AG20443 (cell line): ENCODE measurements around the gene CMSS1.

ENCODE experiments used
- DNase-seq: peaks from one replicate; pipeline ENCODE4 v3.0.0; 2012; ENCODE audit warnings: low spot score, mixed read lengths

The CMSS1 gene

DNA sequence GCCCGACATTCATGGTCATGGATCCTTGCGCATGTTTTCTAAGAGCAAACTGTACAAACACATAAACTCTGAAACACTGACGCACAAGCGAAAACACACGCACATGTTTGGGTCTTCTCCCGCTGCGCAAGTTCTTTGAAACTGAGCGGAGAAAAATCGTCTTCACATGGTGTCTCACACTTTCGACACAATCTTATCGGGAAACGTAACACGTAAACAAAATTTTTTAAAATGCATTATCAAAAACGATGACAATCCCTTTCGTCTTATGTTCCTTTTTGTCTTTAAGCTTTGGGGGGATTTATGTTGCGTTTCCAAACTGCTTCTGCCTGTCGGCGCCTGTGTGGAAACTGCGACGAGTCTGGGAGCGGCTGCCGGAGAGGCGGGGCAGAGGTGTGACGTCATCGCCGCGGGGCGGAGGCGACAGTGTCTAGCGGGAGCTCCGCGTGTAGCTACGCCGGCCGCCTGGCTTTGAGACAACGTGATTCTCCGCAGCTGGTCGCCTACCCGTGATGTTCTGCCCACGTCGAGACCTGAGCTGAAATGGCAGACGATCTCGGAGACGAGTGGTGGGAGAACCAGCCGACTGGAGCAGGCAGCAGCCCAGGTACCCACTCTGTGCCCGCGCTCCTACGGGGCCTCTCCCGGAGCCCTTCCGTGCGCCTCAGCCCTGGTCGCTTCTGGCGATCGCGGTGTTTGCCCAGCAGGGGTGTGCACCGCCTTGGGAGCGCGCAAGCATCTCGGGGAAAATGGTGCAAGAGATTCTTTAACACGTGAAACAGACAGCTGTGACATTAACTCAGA lies at the start of gene CMSS1:
Gene CMSS1 (plus strand): TSS at position 426 of the 804 bp plus-strand sequence.
- DNase-seq: peak; percentile 97

DNA sequence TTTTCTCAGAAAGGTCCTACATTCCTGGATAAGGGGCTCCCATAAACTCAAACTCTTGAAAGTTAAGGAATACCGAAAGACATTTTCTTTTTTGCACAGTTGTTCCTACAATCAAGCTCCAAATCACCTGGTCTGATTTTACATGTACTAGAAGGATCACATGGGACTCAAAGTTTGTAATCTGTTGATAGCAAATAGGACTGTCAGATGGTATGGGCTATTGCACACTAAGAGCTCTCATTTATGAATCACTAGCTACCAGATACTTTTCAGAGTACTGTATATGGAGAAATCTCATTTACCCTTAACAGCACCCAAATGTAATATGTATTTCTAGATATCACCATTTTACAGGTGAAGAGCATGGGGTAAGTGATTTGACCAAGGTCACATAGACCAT lies 49.5 kb upstream of the CMSS1 start:
- no peak for DNase-seq

DNA sequence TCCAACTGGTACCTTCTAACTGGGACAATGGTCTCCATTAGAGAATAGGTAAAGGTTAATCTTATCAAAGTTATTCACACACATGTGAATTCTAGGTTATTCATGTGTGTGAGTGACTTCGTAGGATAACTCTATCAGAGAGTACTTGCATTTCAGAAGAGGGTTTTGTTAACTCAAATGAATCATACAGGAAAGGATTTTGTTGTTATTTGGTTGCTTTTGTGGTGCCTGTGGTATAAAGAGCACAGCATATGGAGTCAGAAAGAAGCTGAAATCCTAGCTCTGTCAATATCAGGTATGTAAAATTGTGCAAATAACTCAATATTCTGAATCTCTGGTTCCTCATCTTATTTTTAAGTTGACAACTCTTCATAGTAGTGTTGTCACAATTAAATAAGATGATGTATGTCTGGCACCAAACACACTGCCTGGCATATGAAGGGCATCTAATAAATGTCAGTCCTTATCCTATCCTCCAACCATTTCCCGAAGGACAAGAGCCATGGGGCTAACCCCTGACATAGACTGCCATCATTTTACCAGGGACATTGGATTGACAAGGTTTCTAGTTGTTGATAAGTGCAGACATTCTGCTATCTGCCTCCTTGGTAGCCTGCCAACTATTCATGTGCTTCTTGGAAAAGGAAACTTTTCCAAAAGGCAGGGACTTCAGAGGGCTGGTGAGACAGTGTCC lies 48.7 kb upstream of the CMSS1 start:
- DNase-seq: no peak

DNA sequence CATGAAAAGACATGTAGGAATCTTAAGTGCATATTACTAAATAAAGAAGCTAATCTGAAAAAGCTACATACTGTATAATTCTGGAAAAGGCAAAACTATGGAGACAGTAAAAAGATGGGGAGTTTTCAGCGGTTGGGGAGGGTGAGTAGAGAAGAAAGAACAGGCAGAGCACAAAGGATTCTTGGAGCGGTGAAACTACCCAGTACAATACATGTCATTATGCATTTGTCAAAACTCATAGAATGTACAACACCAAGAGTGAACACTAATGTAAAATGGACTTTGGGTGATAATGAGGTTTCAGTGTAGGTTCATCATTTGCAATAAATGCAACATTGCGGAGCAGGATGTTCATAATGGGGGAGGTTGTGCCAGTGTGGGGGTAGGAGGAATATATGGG lies 45.5 kb upstream of the CMSS1 start:
- DNase-seq: no peak

DNA sequence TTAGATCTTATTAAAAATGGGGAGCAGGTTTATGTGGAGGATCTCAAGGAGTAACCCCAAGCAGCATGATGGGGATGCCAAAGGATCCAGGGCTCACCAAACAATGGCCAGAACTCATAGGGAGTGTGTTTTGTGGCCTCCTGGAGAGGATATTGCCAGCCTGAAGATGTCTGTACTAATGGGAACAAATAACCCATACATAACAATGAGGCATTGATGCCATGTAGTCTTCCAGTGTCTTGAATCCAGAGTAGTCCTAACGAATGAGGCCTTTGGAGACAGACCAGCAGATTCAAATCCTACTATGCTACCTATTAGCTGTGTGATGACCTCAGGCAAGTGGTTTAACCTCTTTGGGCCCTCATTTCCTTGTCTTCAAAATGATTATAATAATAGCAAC lies 45.0 kb upstream of the CMSS1 start:
- DNase-seq: no peak

DNA sequence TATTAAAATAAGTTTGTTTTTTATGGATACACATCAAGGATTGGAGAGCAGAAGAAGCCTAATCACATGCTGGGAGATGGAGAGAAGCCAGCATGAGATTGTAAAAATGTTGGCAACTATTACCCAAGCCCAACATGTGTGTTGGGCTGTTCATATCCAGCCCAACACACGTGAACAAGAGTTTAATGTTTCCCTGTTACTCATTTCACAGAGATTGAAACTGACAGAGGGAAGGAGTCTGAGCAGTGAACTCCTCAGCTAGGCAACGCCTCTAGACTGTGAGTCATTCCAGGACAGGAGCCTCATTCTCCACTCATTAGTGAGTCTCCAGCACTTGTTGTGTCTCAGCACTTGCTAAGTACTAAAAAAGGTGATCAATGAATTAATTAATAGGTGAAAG lies 43.2 kb upstream of the CMSS1 start:
- peak; percentile 62 for DNase-seq

DNA sequence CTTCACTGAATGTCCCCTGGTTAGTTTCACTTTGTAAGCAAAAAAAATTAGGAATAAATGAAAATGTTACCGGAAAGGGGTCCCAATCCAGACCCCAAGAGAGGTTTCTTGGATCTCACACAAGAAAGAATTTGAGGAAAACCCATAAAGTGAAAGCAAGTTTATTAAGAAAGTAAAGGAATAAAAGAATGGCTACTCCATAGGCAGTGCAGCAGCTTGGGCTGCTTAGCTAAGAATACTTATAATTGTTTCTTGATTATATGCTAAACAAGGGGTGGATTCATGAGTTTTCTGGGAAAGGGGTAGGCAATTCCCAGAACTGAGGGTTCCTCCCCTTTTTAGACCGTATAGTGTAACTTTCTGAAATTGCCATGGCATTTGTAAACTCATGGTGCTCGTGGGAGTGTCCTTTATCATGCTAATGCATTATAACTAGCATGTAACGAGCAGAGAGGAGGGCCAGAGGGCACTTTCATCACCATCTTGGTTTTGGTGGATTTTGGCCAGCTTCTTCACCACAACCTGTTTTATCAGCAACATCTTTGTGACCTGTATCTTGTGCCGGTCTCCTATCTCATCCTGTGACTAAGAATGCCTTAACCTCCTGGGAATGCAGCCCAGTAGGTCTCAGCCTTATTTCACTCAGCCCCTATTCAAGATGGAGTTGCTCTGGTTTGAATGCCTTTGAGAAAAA lies 41.0 kb upstream of the CMSS1 start:
- no peak for DNase-seq

DNA sequence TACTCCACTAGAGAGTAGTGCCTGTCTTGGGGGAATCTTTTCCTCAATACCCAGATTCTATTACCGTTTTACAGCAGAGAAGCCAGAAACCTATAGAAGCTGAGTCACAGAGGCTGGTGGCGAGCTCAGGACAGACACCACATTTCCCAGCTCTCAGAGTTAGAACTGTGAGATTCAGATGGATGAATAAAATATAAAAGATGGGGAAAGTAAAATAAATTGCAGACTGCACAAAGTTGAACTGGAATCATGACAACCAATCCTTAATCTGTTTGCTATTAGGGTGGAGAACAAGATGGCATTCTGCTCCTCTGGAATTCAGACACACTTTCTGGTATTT lies 40.5 kb upstream of the CMSS1 start:
- DNase-seq: no peak

DNA sequence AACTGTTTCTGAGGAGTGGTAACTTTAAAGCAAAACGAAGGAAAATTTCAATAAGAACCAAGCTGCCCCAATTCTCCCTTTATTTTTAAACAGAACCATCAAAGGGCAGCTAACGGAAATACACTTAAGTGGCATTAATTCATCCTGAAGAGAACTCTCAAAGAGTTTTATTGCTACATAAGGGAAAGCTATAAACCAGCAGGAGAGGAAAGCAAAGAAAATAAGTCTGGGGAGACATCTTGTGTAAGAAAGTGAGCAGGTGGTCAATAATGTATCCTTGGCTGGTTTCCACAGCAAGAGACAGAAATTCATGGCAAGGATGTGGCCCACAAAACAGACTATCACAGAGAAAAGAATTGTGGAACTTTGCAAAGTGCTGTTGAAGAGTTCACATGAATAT lies 40.0 kb upstream of the CMSS1 start:
- no peak for DNase-seq

DNA sequence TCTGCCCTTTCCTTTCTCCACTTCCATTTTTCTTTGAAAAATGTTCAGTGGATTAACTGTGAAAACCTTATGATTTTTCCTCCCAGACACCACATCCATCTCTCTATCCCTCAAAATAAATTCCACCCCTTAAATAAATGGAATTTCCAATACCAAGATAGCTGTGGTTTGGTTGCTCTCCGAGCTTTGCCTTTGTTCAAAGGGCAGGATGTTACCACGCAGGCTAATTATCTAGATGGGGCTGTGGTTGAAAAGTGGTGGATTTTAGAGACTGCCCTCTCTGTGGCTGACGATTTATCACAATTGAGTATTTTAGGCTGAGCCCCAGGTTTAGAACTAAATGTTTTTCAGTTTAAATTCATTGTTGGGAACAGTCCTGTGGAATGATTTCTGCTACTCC lies 36.9 kb upstream of the CMSS1 start:
- peak; percentile 17 for DNase-seq

DNA sequence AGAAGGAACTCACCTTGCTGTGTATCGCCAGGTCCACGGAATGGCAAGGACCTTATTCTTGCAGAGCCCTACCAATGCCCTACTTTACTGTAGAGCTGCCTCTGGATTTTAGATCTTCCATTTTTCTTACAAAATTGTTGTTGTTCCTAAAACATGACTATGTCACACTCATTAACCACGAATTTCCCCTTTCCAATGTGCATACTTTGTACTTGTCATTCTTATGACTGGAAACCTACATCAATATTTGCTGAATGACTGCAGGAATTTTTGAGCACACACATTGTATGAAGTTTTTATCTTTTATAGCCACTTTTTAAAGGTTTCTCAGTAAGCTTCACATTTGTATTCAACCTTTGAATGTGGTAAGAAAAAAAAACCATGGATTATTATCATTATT lies 35.9 kb upstream of the CMSS1 start:
- DNase-seq: no peak

DNA sequence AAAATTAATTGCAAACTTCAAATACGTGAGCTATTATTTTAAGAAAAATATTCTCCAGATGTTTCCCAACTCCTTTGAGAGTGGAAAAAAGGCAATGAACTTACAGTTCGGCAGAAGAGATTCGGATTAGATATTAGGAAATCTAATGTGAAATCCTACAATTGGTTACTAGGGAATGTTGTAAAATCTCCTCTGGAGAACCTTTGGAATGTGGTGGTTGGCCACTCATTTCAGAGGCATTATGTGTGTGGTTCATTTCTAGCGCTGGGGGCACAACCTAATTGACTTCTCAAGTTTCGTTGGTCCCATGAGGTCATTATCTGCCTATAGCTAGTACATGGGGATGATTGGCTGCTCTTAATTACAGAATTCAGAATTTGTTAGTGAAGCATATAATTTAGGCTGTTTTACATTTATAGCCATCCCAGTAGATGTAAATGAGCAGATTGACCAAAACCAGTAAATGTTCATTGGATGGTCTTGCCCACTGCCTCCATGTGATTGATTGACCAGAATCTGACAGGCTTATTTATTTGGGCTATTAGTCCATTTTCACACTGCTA lies 34.6 kb upstream of the CMSS1 start:
- peak; percentile 85 for DNase-seq

DNA sequence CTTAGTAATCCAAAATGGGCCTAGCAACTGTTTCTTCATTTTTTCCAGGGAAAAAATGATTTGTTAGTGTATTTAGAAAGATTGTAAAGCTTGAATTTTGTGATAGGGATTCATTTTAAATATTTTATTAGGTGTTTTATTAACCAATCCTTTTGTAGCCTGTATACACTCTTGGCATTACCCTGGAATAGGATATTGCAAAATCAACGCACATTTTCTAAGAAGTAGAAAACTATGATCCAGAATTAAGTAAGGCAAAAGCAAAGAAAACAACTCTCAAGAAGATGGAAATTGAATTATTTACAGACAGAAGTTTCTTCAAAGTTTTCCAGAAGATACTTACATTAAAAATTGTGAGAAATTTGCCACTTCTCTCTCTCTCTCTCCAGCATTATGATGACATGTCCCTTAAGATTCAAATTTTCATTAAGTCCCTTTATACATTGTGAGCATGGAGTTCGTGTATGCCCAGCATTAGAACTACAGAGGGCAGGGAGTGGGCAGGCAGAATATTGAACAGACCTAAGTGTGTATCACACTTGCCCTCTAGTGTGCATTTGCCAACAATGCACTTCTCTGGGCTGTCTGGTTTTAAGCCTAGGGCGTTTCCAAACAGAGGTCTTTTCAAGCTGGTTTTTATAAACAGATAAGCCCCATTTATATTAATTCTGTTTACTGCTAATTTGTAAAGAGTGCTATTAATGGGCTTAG lies 28.5 kb upstream of the CMSS1 start:
- DNase-seq: peak; percentile 75

DNA sequence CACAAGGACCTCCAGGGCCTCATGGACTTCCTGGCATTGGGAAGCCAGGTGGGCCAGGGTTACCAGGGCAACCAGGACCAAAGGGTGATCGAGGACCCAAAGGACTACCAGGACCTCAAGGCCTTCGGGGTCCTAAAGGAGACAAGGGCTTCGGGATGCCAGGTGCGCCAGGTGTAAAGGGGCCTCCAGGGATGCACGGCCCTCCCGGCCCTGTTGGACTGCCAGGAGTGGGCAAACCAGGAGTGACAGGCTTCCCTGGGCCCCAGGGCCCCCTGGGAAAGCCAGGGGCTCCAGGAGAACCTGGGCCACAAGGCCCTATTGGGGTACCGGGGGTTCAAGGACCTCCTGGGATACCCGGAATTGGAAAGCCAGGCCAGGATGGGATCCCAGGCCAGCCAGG lies 23.2 kb upstream of the CMSS1 start:
- no peak for DNase-seq

DNA sequence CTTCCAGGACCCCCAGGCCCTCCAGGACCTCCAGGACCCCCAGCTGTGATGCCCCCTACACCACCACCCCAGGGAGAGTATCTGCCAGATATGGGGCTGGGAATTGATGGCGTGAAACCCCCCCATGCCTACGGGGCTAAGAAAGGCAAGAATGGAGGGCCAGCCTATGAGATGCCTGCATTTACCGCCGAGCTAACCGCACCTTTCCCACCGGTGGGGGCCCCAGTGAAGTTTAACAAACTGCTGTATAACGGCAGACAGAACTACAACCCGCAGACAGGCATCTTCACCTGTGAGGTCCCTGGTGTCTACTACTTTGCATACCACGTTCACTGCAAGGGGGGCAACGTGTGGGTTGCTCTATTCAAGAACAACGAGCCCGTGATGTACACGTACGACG lies 22.1 kb upstream of the CMSS1 start:
- DNase-seq: no peak

DNA sequence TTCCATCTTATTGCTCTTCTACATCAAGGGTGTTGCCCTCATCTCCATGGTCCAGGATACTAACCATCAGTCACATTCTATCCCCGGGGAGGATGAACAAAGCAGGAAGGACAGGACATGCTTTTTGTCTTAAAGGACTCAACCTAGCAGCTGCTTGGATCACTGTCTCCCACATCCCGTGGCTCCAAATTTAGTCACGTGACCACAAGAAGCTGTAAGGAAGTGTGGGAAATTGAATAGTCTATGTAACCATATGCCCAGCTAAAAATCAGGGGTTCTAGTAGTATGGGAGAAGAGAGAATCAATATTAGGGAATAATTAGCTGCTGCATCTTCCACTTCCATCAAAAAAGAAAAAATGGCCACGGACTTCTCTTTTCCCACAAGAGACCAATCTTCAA lies 18.2 kb upstream of the CMSS1 start:
- no peak for DNase-seq

DNA sequence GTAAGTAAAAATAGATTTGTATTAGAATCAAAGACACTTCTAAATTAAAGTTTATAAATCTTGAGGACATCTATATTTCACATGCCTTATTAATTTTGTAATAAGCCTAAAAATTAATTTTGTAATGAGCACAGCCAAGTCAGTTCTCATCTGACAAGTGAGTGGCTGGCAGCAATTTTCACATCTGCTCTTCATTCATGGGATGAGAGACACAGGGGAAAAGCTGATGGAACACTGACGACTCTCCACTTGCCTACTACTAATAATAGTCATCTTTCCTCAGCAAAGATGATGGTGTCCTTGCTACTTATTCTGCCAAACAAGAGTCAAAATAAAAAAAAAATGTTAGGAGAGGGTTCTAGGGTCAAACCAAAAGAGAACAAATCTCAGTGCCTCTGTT lies 14.4 kb upstream of the CMSS1 start:
- no peak for DNase-seq

DNA sequence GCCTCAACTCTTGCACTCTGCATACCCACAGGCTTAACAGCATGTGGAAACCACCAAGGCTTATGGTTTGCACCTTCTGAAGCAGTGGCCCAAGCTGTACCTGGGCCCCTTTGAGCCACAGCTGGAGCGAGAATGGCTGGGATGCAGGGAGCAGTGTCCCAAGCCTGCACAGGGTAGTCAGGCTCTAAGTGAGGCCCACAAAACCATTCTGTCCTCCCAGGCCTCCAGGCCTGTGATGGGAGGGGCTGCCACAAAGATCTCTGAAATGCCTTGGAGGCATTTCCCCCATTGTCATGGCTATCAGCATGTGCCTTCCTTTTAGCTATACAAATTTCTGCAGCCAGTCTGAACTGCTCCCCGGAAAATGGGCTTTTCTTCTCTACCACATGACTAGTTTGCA lies 12.5 kb upstream of the CMSS1 start:
- DNase-seq: no peak

DNA sequence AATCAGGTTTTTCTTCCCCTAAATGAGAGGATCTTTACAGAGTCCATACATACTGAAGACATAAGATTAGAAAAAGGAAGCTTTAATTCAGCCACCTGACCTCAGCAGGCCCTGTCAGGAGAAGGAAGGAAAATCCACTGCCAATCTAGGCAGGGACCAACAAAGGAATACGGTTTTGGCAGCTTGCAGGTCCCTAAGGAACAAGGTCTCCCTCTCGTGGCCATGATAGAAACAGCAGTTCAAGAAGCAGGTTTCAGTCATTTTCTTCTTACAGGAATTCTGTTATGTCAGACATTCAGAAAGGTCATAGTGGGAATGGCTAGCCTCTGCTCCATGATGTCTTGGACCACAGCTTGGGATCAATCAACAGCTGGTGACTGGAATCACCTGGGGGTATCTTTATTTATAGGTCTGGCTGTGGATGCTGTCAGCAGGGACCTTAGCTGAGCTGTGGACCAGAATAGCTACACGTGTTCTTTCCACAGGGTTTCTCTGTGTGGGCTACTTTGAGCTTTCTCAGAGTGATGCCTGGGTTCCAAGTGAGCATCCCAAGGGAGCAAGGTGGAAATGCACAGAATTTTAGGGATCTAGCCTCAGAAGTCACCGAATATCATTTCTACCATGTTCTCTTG lies 9.4 kb upstream of the CMSS1 start:
- peak; percentile 80 for DNase-seq

DNA sequence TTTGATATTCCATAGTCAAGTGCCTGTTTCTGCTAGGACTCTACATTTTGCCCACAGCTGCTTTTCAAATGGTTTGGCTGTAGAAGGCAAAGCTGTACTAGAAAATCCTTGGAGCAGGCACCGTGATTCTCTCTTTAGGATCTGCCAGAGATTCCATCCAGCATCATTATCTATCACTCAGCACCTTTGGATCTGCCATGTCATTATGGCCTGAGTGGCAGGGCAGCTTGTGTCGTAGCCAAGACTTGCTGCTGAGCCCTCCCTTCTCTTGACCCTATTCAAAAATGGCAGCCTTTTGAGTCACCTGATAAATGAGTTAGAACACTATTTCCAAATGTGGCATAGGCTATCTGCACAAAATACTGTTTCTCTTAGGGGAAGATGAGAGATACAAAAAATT lies 8.1 kb upstream of the CMSS1 start:
- DNase-seq: no peak

DNA sequence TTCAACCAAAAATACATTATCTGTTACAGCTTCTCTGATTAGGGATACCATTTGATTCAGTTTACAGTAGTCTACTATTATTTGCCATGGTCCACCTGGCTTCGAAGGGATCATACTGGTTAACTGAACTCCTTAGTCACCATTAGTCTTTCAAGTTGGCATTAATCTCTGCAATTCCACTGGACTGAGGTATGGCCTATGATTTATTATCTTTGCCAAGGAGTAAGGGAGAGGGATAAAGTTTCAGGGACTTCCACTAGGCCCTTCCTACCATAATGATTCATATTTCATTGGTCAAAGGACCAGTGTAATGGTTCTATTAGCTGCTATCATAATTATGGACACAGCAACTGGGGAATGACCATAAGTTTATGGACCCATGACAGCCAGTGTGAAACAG lies 7.3 kb upstream of the CMSS1 start:
- DNase-seq: no peak

DNA sequence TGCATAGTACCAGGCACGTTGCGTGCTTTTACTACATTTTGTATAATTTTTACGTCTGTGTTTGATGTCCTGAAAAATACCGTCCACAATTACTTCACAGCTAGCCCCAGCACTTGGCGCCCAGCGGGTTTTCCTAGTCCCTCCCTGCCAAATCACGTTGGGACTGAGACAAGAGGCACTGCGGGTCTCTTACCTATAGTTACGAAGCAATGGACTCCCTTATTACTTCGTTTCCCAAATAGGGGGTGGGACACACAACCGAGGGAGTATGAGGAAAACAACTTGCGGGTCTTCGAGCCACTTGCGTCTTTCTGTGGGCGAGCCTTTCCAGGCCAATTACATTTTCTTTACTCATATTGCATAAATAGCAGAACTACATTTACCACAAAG lies 620 bp upstream of the CMSS1 start:
- DNase-seq: peak; percentile 26
